COLO668 (cell line): ENCODE data around the gene HSPA1A.
"Not testable (repeated sequence)": the region's sequence is repeated elsewhere in the genome, so short reads cannot be mapped to it uniquely, and the experiment has no call there.

ENCODE experiments used
- DNase-seq: peaks from one replicate; lab custom pipeline; 2025; ENCODE audit not compliant: unreplicated experiment; lab: John Stamatoyannopoulos, UW

The HSPA1A gene

GRCh38 chr6:31781244-31782125 lies 33.9 kb upstream of the HSPA1A start:
- DNase-seq = no peak

GRCh38 chr6:31782126-31782855 lies 33.1 kb upstream of the HSPA1A start:
- no peak for DNase-seq

GRCh38 chr6:31784098-31784925 lies 31.0 kb upstream of the HSPA1A start:
- no peak for DNase-seq

GRCh38 chr6:31785475-31785874 lies 29.9 kb upstream of the HSPA1A start:
- DNase-seq = no peak

DNA sequence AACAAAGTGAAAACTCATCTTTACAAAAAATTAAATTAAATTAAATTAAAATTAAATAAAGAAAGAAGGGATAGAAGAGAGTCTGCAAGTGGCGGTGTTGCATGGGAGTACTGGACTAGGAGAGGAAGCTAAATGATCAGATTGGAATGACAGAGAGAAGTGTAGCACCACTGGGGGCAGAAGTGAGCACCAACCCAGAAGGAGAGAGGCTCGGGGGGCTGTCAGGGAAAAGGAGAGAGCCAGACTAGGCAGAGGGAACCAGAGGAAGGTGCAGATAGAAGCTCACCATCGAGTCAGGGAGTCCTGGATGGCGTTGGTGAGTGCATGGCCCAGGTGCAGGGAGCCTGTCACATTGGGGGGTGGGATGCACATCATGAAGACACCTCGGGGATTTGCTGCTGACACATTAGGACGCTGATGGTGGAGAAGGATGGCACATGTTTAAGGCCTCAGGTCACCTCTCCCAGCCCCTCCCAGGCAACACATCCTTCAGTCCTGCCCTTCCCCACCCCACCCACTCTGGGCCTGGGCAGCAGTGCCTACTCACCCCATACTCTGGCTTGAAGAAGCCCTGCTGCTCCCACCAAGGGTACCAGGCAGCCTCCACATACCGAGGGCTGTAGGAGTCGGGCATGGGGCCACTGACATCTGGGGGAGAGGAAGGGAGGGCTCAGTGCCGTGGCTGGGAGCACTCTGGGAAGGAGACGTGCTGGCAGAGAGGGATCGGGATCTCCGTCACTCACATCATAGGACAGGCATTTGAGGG lies 23.8 kb upstream of the HSPA1A start:
- peak; percentile 37 for DNase-seq

DNA sequence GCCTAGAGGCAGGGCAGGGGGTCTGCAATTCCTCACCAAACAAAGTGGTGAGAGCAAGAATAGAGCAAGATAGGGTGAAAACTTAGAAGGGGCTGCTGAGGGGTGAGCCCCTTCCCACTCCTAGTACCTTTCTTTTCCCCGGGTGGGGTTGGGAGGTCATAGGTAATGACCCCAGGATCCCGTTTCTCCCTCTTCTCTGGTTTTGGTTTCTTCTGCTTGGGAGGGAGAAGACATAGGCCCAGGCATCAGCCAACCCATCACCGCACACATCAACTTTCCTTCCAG lies 23.3 kb upstream of the HSPA1A start:
- DNase-seq = no peak

GRCh38 chr6:31792761-31793171 lies 22.6 kb upstream of the HSPA1A start:
- DNase-seq = peak; percentile 5

- not testable (repeated sequence) for DNase-seq
Measured at GRCh38 chr6:31793927-31794245, 21.5 kb upstream of the HSPA1A start.

DNA sequence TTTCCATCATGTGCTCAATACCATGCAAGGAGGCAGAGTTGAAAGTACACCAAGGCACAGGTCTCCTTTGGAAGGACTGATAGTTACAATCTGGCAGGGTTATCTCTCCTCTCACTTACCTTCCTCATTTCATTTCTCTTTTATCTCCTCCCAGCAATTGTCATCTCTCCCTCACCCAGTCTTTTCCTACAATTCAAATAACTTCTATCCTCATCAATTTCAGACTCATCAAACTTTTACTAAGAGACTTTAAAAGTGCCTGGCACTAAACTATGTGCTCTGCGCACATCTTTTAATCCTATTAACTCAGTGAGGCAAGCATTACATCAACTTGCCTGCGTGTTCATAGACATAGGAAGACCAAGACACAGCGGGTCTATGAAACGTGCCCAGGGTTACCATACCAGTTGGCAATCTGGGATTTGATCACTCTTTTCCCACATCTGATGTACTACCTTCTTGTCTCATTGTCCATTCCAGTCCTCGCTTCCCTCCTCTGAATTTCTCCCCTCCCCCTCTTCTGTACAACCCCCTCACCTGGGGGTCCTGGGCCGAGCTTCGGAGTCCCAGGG lies 21.0 kb upstream of the HSPA1A start:
- DNase-seq = peak; percentile 15

- DNase-seq = no peak
Measured at GRCh38 chr6:31794866-31795615, 20.3 kb upstream of the HSPA1A start.

- peak; percentile 89 for DNase-seq
Measured at GRCh38 chr6:31795616-31796298, 19.6 kb upstream of the HSPA1A start, which contains the start of gene VARS1. Gene VARS1, minus strand, starts transcription at chr6:31795752. Its CDS starts 535 bp downstream, at chr6:31795217.

DNA sequence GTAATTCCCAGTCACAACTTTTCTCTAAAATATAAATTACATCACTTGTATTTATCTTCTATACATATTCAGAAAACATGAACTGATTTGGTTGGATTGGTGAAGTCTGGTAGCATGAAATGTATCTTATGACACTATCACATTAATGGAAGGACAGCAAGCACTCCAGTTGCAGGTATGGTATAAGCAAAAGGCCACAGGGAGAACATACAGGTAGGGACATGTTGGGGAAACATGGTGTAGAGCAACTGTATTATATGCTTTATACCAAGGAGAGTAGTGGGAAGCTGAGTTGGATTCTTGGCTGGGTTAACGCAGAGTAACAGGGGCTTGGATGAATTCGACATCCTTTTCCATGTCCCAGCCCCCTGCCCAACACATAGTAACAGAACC lies 18.4 kb upstream of the HSPA1A start:
- no peak for DNase-seq

- no peak for DNase-seq
Measured at GRCh38 chr6:31797588-31797987, 17.8 kb upstream of the HSPA1A start.

GRCh38 chr6:31799781-31800180 lies 15.6 kb upstream of the HSPA1A start:
- no peak for DNase-seq

DNA sequence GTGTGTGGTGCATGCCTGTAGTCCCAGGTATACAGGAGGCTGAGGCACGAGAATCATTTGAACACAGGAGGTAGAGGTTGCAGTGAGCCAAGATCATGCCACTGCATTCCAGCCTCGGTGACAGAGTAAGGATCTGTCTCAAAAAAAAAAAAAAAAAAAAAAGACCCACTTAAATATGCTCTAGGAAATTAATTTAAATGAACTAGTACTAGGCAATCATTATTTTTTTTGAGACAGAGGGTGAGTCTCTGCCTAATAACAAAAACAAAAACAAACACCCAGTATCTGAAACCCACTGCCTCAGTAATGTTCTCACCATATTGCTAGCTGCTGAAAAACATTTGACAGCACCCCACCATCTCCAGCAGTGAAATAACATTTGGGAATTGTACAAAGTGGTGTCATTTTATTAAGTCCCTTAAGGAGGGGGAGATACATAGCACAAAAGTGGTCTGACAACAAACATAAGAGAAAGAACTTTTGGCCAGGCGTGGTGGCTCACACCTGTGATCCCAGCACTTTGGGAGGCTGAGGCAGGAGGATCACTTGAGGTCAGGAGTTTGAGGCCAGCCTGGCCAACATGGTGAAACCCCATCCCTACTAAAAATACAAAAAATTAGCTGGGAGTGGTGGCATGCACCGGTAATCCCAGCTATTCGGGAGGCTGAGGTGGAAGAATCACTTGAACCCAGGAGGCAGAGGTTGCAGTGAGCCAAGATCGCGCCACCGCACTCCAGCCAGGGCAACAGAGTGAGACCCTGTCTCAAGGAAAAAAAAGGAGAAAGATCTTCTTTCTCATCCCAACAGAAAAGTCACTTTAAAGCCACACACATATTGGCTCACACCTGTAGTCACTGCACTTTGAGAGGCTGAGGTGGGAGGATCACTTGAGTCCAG lies 14.1 kb upstream of the HSPA1A start:
- DNase-seq = not testable (repeated sequence)

DNA sequence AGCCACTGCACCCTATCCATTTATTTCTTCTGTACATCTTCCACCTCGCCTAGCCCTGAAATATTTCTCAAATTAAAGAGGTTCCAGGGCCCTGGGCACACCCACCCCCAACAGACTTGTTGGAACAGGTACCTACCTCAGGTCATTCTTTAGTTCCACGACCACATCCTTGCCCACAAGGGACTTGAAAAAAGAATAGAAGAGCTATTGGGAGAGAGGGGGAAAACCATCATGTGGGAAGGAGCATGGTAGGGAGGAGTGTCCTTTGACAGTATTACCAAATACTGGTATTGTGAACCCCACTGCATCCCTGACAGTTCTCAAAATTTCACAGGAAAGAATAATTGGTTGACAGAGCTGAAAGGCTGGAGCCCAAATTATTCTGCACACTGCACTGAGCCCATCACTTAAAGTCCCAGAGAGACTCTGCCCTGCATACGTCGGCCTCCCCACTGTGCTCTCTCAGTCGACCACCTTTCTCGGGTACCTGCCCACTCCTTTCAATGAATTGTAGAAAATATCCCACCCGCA lies 9.3 kb upstream of the HSPA1A start:
- DNase-seq = no peak

DNA sequence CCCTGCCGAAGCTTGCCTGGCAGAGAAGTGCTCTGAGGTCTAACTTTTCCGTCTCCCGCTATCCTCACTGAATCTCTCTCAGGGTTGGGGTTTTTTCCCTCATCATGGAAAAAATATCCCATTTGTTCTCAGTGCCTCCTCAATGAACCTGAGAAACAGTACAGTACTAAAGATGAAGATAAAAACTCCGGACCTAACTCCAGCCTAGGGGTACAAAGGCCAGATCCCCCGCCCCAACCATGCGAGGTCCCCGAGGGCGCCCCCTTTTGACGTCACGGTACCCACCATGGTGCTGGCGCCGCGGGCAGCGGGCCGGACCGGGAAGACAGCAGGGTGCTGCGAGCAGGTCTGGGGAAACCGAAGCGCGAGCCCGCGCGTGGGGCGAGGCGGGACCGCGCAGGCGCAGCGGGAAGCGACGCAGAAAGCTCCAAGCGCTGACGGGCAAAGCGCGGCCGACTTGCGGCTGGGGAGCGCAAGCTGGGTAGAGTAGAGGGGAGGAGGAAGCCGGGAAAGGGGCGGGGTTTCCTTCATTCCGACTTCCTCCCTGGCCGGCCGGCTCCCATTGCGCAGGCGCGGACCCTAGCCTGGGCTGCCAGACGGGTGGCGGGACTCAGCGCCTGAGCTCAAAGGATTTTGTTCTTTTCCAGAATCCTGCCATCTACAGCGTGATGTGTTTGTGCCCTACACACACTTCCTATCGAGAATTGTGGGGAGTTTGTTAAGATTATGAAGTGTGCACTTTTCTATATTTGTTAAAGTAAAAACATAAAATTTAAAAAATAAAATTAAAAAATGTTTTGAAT lies 8.7 kb upstream of the HSPA1A start, which contains the start of gene LSM2:
Gene LSM2, minus strand, starts transcription at position 497 of the 803 bp plus-strand sequence. Its CDS starts 209 bp downstream, at position 288.
- peak; percentile 94 for DNase-seq
